GM21447 (cell line): ENCODE results near the gene CLCC1.
"Not testable (repeated sequence)": the region's sequence is repeated elsewhere in the genome, so short reads cannot be mapped to it uniquely, and the experiment has no call there.

Experiments used
- ATAC-seq: cut with Tn5 transposase; IDR thresholded peaks from one replicate; pipeline ENCODE4 v1.9.1; 2021; ENCODE audit not compliant: unreplicated experiment

CLCC1 gene, protein sequence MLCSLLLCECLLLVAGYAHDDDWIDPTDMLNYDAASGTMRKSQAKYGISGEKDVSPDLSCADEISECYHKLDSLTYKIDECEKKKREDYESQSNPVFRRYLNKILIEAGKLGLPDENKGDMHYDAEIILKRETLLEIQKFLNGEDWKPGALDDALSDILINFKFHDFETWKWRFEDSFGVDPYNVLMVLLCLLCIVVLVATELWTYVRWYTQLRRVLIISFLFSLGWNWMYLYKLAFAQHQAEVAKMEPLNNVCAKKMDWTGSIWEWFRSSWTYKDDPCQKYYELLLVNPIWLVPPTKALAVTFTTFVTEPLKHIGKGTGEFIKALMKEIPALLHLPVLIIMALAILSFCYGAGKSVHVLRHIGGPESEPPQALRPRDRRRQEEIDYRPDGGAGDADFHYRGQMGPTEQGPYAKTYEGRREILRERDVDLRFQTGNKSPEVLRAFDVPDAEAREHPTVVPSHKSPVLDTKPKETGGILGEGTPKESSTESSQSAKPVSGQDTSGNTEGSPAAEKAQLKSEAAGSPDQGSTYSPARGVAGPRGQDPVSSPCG

DNA sequence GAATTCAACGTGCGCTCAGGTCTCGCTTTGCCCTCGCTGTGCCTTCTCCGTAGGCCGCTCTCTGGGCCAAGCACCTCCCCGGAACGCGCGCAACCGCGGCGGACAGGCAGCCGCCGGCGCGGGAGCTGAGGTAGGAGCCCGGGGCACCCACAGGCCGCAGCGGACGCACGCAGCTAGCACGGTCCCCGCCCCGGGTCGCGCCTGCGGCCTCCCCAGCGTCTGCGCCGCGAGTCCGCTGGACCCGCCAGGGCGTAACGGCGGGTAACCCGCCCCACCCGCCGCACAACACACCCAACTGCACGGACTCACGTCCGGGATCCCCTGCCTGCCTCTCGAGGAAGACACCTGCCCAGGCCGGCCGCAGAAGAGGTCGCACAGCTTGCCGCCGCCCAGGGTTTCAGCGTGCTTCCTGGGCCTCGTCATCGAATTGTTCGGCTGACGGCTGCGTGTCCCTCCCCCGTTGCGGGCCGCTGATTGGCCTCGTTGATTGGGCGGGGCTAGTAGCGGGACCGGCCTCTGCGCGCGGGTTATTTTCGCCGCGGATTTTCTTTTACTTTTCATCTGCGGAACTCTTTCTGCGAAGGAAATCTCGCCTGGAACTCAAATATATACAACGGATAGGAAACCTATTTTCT lies at the start of gene CLCC1:
TSS of gene CLCC1 (minus strand) at position 433 of the 635 bp plus-strand sequence. CDS start 13,047 bp downstream, outside the sequence.
- ATAC-seq = peak; percentile 91

GRCh38 chr1:109011335-109011734 lies 48.1 kb upstream of the CLCC1 start:
- ATAC-seq = no peak

- ATAC-seq = not testable (repeated sequence)
These were observed 33.3 kb upstream of the CLCC1 start for GRCh38 chr1:108996622-108997021.

DNA sequence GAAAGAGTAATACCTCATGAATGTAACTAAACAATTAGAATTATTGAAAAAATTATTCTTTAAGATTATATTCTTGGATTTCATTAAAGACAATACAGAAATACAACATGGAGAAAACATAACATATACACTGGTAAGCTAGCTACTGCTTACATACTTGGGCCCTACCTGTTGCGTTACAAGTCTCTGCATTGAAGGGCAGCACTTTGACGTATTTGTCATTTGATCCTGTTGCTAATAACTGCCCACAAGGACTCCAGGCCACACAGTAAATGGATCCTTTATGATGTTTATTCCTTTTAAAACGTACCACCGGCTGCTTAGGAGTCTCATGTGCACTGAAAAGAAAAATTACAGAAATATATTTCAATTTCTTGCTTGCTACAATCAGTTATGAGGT lies 19.8 kb upstream of the CLCC1 start:
- ATAC-seq = no peak

- ATAC-seq = no peak
These were observed 13.4 kb upstream of the CLCC1 start for GRCh38 chr1:108976658-108977057.

DNA sequence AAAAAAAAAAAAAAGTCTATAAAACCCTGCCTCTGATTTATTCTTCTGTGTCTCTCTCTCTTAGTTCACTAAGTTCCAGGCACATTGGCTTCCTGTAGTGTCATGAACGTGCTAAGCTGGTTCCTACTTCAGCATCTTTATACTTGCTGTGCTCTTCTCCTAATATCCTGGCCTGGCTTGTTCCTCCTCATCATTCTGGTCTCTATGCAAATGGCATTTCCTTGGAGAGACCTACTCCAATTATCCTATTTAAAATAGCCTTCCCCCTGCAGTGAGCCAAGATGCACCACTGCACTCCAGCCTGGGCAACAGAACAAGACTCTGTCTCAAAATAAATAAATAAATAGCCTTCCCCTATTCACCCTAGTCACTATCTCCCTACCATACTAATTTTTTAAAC lies 9.7 kb upstream of the CLCC1 start:
- ATAC-seq = no peak

DNA sequence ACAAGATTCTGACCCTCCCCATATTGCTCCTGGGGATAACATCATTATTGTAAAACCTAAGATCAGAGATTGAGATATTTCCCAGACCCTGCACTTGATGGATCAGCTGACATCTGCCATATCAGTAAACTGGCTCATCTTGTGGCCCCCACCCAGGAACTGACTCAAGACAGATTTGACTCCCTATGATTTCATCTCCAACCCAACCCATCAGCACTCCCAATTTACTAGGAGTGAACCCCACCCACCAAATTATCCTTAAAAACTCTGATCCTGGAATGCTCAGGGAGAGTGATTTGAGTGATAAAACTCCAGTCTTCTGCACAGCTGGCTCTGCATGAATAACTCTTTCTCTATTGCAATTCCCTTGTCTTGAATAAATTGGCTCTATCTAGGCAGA lies 6.1 kb upstream of the CLCC1 start:
- ATAC-seq = no peak

DNA sequence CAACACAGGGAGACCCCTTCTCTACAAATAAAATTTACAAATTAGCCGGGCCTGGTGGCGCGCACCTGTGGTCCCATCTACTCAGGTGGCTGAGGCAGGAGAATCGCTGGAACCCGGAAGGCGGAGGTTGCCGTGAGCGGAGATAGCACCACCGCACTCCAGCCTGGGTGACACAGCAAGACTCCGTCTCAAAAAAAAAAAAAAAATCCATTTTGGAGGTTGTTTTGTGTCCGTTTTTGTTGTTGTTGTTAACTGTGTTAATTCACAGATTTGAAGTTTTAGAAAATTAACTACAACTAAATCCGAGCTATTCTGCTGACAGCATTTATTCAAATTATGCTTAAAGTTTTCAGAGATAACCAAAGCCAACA lies 618 bp downstream of the CLCC1 start:
- peak; percentile 37 for ATAC-seq

DNA sequence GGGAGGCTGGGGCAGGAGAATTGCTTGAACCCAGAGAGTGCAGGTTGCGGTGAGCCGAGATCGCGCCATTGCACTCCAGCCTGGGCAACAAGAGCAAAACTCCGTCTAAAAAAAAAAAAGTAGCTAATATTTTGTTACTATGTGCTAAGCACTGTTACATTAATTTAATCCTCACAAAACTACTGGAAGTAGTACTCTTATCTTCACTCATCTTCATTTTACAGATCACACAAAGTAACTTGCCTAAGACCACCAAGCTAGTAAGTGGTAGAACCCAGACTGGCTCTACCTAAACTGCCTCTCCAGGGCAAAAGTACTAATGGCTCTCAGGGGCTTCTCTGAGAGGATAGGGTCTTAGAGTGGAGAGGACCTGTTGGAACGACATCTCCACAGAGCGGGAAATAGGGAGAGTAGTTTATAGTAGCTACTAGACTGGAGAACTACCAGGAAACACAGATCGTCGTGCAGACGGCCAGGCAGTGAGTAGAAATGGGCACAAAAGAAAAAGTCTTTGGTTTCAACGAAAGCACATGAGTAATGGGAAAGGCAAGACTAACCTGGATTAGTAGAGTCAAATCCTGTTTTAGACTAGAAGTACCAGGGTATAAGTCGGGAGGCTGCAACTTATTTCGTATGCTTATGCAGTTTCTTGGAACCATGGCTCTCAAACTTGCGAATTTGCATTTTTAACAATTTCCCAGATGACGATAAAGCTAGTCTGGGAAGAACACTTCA lies 1.4 kb downstream of the CLCC1 start:
- no peak for ATAC-seq

GRCh38 chr1:108961198-108961597 lies 2.1 kb downstream of the CLCC1 start:
- ATAC-seq = no peak

DNA sequence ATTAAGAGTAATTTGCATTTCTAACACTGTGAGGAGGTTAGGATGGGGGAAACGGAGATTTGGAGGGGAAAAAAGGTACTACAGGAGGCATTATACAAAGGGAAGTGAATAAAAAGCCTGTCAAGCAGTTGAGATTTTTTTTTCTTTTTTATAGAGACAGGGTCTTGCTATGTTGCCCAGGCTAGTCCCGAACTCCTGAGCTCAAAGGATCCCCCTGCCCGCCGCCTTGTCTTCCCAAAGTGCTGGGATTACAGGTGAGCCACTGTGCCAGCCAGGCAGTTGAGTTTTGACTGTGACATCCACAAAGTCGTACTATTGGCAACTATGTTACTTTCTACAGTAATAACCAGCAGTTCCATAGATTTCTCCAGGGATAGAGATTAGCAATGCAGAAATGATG lies 2.6 kb downstream of the CLCC1 start:
- no peak for ATAC-seq

- no peak for ATAC-seq
These were observed 5.4 kb downstream of the CLCC1 start for GRCh38 chr1:108957888-108958287.

- no peak for ATAC-seq
These were observed 7.4 kb downstream of the CLCC1 start for GRCh38 chr1:108955881-108956280.

GRCh38 chr1:108955111-108955510 lies 8.2 kb downstream of the CLCC1 start:
- ATAC-seq = no peak

GRCh38 chr1:108953452-108953851 lies 9.8 kb downstream of the CLCC1 start:
- ATAC-seq = no peak

- ATAC-seq = no peak
These were observed 12.0 kb downstream of the CLCC1 start for GRCh38 chr1:108951242-108951641.

GRCh38 chr1:108949044-108949443 lies 14.2 kb downstream of the CLCC1 start:
- ATAC-seq = no peak

- no peak for ATAC-seq
These were observed 15.3 kb downstream of the CLCC1 start for GRCh38 chr1:108947871-108948525.

GRCh38 chr1:108936170-108936569 lies 27.1 kb downstream of the CLCC1 start:
- ATAC-seq = no peak

DNA sequence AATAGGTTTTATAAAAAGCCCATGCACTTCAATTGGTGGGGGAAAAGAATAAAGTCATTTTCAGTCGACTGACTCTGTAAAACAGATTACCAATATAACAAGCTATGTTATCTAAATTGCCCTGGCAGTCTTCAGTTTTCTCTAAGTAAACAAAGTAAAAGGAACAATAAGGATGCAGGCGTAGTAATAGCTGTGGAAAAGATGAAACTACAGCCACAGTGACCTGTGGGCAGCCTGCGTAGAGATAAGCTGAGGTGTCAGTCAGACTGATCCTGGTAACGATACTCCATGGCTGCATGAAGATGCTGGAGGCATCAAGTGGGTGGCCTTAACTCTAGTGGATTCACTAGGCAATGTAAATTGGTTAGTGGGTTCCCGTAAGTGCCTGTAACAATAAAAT lies 29.3 kb downstream of the CLCC1 start:
- no peak for ATAC-seq

DNA sequence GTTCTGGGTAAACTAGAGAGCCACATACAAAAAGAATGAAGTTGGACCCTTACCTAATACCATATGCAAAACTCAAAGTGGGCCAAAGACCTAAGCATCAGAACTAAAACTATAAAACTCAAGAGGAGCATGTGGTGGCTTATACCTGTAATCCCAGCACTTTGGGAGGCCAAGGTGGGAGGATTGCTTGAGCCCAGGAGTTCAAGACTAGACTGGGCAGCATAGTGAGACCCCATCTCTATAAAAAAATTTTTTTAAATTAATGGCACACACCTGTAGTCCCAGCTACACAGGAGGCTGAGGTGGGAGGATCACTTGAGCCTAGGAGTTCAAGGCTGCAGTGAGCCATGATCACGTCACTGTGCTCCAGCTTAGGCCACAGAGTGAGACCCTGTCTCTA lies 35.7 kb downstream of the CLCC1 start:
- not testable (repeated sequence) for ATAC-seq
